BE2C (cell line): ENCODE data around the gene SPOUT1. TPM values are rescaled to one million over a fixed set of nuclear protein-coding genes. Genes with fewer than 3 reads are reported as not detected.
"Not testable (repeated sequence)": the region's sequence is repeated elsewhere in the genome, so short reads cannot be mapped to it uniquely, and the experiment has no call there.

ENCODE experiments used
- DNase-seq: peaks from one replicate; pipeline ENCODE4 v3.0.0-alpha.2; 2020
- H3K27me3 ChIP-seq: fragments of 250-450 bp; sonication (Bioruptor Pico); 2 replicates; pipeline ENCODE4 v1.5.1; 2020; ENCODE audit warnings: mild to moderate bottlenecking
- H3K36me3 ChIP-seq: fragments of 250-450 bp; sonication (Bioruptor Pico); 2 replicates; pipeline ENCODE4 v1.5.1; 2020; ENCODE audit warnings: mild to moderate bottlenecking
- H3K4me1 ChIP-seq: fragments of 250-450 bp; sonication (Bioruptor Pico); 2 replicates; pipeline ENCODE4 v1.5.1; 2020
- H3K4me3 ChIP-seq: 2 replicates; pipeline ENCODE4 v1.5.1; 2011; ENCODE audit warnings: low read depth, low read length
- H3K9me3 ChIP-seq: fragments of 250-450 bp; sonication (Bioruptor Pico); 2 replicates; pipeline ENCODE4 v1.5.1; 2020
- polyA plus RNA-seq: library from polyadenylated mRNA; unstranded; fragments of >200 nt; gene quantifications from one replicate; pipeline ENCODE4 v1.2.1, GENCODE V29; 2012; ENCODE audit warnings: low read depth, missing spikeins; ENCODE audit not compliant: insufficient read length, insufficient read depth
- TF ChIP-seq, protein P1 (sequence below): IDR thresholded peaks from 2 replicates; pipeline ENCODE4 v1.5.1; 2012; ENCODE audit warnings: mild to moderate bottlenecking, low read depth, low read length

SPOUT1 gene, protein sequence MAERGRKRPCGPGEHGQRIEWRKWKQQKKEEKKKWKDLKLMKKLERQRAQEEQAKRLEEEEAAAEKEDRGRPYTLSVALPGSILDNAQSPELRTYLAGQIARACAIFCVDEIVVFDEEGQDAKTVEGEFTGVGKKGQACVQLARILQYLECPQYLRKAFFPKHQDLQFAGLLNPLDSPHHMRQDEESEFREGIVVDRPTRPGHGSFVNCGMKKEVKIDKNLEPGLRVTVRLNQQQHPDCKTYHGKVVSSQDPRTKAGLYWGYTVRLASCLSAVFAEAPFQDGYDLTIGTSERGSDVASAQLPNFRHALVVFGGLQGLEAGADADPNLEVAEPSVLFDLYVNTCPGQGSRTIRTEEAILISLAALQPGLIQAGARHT
- polyA plus RNA-seq, result 108 TPM

DNA sequence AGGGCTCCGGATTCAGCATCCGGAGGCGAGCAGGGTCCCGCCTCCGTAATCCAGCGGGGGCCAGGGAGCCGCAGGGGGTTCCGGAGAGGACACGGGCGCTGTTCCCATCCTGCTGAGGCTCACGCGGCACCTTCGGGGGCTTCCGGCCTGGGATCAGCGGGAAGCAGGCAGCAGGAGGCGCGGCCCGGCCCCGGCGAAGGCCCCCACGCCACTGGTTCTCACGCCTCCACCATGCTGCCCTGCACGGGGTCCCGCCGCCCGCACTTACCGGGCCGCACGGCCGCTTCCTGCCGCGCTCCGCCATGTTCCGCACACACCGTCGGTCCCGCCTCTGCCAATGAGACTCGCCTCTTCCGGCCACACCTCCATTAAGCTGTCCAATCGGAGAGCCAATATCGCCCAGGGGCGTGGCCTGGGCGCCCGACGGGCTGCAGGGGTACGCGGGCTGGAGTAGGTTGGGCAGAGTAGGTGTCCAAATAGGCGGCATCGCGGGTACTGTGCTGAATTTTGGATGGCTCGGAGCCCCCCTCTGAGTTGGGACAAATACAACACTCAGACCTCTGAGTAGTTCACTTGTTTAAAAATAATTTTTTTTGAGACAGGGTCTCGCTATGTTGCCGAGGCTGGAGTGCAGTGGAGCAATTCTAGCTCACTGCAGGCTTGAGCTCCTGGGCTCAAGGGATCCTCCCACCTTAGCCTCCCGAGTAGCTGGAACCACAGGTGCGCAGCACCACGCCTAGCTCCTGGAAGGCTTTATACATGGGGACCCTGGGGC lies at the start of gene SPOUT1:
Gene SPOUT1 (minus strand): TSS at position 318 of the 775 bp plus-strand sequence. CDS start 14 bp downstream, at position 304.
- no peaks in the 10 kb centered on the region for H3K4me1 ChIP-seq
- TF ChIP-seq, protein P1, sequence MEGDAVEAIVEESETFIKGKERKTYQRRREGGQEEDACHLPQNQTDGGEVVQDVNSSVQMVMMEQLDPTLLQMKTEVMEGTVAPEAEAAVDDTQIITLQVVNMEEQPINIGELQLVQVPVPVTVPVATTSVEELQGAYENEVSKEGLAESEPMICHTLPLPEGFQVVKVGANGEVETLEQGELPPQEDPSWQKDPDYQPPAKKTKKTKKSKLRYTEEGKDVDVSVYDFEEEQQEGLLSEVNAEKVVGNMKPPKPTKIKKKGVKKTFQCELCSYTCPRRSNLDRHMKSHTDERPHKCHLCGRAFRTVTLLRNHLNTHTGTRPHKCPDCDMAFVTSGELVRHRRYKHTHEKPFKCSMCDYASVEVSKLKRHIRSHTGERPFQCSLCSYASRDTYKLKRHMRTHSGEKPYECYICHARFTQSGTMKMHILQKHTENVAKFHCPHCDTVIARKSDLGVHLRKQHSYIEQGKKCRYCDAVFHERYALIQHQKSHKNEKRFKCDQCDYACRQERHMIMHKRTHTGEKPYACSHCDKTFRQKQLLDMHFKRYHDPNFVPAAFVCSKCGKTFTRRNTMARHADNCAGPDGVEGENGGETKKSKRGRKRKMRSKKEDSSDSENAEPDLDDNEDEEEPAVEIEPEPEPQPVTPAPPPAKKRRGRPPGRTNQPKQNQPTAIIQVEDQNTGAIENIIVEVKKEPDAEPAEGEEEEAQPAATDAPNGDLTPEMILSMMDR, result no peak
- peaks cover 50% of the 10 kb centered on the region for H3K36me3 ChIP-seq
- H3K27me3 ChIP-seq, result no peaks in the 10 kb centered on the region
- peak within 1 kb of the TSS; percentile 98 for H3K4me3 ChIP-seq
- no peaks in the 10 kb centered on the region for H3K9me3 ChIP-seq
- peak; percentile 97 for DNase-seq

DNA sequence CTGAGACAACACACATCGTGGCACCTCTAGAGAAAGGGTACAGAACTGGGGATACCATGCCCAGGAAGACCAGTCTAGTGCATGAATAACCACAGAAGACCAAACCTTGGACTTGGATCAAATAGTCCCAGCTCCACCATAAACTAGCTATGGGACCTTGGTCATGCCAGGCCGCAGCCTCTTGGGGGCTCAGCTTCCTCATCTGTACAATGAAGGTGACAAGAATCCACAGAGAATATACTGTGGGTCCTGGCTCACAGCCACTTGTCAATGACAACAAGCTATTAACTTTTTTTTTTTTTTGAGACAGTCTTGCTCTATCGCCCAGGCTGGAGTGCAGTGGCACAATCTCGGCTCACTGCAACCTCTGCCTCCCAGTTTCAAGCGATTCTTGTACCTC lies 48.3 kb upstream of the SPOUT1 start:
- Histone ChIP-seq H3K4me3 (no peak overlapping the region), H3K4me1 (no peaks in the 10 kb centered on the region)

DNA sequence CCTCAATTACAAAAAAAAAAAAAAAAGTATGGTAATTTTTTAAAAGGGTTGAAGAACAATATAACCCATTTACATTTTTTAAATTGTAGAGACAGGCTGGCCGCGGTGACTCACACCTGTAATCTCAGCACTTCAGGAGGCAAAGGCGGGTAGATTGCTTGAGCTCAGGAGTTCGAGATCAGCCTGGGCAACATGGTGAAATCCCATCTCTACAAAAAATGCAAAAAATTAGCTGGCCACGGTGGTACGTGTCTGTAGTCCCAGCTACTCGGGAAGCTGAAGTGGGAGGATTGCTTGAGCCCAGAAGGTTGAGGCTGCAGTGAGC lies 41.3 kb upstream of the SPOUT1 start:
- H3K9me3 ChIP-seq, H3K4me1 ChIP-seq: not testable (repeated sequence)
- H3K36me3 ChIP-seq, result peaks cover 16% of the 10 kb centered on the region

More for the DNA sequence above, 48.3 kb upstream of the SPOUT1 start:
- Histone ChIP-seq H3K9me3 (no peaks in the 10 kb centered on the region), H3K36me3 (no peaks in the 10 kb centered on the region; the same call in 1 of the 2 replicates), H3K27me3 (no peaks in the 10 kb centered on the region)
- TF ChIP-seq, protein P1, result peak; percentile 18; the same call in 1 of the 2 replicates
- no peak for DNase-seq

DNA sequence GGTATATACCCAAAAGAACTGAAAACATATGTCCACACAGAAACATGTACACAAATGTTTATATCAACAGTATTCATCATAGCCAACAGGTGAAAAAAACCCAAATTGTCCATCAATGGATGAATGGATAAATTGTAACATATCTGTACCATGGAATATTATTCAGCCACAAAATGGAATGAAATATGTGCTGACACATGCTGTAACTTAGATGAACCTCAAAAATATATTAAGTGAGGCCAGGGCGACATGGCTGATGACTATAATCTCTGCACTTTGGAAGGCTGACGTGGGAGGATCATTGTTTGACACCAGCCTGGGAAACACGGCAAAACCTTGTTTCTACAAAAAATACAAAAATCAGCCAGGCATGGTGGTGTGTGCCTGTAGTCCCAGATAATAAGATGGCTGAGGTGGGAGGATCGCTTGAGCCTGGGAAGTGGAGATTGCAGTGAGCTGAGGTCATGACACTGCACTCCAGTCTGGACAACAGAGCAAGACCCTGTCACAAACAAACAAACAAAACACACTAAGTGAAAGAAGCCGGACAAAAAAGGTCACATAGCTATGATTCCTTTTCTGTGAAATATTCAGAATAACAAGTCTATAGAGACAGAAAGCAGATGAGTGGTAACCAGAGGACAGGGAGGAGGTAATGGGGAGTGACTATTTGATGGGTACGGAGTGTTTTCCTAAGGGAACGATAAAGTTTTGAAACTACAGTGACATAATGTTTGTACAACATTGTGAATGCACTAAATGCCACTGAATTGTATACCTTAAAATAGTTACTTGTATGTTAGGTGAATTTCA lies 40.7 kb upstream of the SPOUT1 start:
- DNase-seq, result no peak
- no peaks in the 10 kb centered on the region for H3K9me3 ChIP-seq
- H3K27me3 ChIP-seq, result no peaks in the 10 kb centered on the region

More for the DNA sequence above, 41.3 kb upstream of the SPOUT1 start:
- H3K27me3 ChIP-seq, H3K4me3 ChIP-seq, DNase-seq: not testable (repeated sequence)

DNA sequence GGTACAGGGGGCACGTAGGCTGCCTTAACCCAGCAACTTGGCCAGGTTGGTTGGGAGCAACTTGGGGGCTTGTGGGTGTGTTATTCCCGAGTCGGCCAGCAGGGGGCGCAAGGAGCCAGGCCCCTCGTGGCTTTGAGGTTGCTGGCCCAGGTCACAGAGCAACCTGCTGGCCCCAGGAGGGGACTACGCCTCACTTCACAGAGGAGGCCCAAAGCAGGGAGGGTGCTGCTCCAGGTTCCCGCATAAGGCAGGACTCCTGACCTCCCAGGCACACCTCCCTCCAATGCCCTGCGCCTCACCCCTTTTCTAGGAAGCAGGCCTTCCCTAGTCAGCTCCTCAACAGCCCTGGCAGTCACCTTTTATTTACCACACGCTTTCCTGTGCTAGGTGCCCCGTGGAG lies 34.1 kb upstream of the SPOUT1 start:
- Histone ChIP-seq H3K4me3 (no peak overlapping the region), H3K36me3 (peaks cover 3% of the 10 kb centered on the region), H3K9me3 (no peaks in the 10 kb centered on the region), H3K4me1 (no peaks in the 10 kb centered on the region), H3K27me3 (no peaks in the 10 kb centered on the region)
- peak; percentile 83 for DNase-seq
- TF ChIP-seq, protein P1, result peak; percentile 89

More for the DNA sequence above, 40.7 kb upstream of the SPOUT1 start:
- H3K4me3 ChIP-seq, result no peak overlapping the region
- H3K4me1 ChIP-seq, result no peaks in the 10 kb centered on the region
- TF ChIP-seq, protein P1, result no peak
- peaks cover 16% of the 10 kb centered on the region for H3K36me3 ChIP-seq

DNA sequence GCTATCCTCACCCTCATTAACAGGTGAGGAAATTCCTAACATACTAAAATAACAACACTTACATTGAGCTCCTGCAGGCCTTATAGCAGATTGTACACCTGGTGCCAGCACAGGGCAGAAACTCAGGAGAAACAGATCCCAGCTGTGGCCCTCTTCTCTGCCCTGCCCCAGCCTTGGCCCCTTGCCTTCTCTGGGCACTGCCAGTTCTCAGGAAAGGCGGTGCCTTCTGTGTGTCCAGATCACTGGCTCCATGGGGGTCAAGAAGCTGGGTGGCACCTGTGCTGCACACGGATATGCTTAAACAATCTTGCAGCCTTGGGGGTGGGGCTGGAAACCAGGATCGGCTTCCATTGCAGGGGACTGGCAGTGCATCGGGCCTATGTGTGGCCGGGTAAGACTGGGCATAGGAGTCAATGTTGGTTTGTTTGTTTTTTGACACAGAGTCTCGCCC lies 32.8 kb upstream of the SPOUT1 start:
- TF ChIP-seq, protein P1, result no peak
- DNase-seq, result no peak
- H3K27me3 ChIP-seq, result no peaks in the 10 kb centered on the region
- no peak overlapping the region for H3K4me3 ChIP-seq
- no peaks in the 10 kb centered on the region for H3K4me1 ChIP-seq
- H3K9me3 ChIP-seq, result no peaks in the 10 kb centered on the region
- peaks cover 3% of the 10 kb centered on the region for H3K36me3 ChIP-seq
